Measurements from ENCODE around the gene IL1R2. TPM values are rescaled to one million over a fixed set of nuclear protein-coding genes. Genes with fewer than 3 reads are reported as not detected.

The IL1R2 gene
- total RNA-seq, 1 experiment from 2014 or later: not detected

Other genes with a start within 250 kb of the IL1R2 start
- gene IL1R1, start 150.8 kb downstream of the IL1R2 start, total RNA-seq (2014; rRNA removed): 39.0 and 42.7 TPM in 2 replicates
- 0.57 and 1.2 TPM in 2 replicates for gene IL1RL2, start 195.1 kb downstream of the IL1R2 start, total RNA-seq (2014; rRNA removed)